ENCODE results near the gene CANT1.
A peak's percentile ranks its signal among the peaks of the same experiment; 100 is the strongest.

The CANT1 gene

GRCh38 chr17:78973196-78973595, 36.4 kb downstream of the CANT1 start:
- no peak for TF ChIP-seq EZH2phosphoT487 (IDR thresholded peaks at IDR 0.05; ENCODE audit: low read depth)
- TF ChIP-seq, protein P1, sequence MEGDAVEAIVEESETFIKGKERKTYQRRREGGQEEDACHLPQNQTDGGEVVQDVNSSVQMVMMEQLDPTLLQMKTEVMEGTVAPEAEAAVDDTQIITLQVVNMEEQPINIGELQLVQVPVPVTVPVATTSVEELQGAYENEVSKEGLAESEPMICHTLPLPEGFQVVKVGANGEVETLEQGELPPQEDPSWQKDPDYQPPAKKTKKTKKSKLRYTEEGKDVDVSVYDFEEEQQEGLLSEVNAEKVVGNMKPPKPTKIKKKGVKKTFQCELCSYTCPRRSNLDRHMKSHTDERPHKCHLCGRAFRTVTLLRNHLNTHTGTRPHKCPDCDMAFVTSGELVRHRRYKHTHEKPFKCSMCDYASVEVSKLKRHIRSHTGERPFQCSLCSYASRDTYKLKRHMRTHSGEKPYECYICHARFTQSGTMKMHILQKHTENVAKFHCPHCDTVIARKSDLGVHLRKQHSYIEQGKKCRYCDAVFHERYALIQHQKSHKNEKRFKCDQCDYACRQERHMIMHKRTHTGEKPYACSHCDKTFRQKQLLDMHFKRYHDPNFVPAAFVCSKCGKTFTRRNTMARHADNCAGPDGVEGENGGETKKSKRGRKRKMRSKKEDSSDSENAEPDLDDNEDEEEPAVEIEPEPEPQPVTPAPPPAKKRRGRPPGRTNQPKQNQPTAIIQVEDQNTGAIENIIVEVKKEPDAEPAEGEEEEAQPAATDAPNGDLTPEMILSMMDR (IDR thresholded peaks at IDR 0.05; ENCODE audit: low read depth, low read length): no peak
- no peaks in the 10 kb centered on the region for H3K9me3 ChIP-seq (ENCODE audit: insufficient read depth, low read length)
- H3K79me2 ChIP-seq (ENCODE audit: low read length): no peaks in the 10 kb centered on the region
- no peaks in the 10 kb centered on the region for H3K36me3 ChIP-seq (replicated peaks; ENCODE audit: low read depth, low read length)
- H4K20me1 ChIP-seq (ENCODE audit: insufficient read depth, low read length): no peaks in the 10 kb centered on the region
- H3K27me3 ChIP-seq (ENCODE audit: low read depth, low read length): no peaks in the 10 kb centered on the region
- peaks cover 13% of the 10 kb centered on the region for H3K4me1 ChIP-seq (ENCODE audit: low read length)
- no peak overlapping the region for H3K9ac ChIP-seq (ENCODE audit: low read length)
- H3K4me2 ChIP-seq (ENCODE audit: low read length): no peak overlapping the region
- no peak overlapping the region for H3K27ac ChIP-seq (ENCODE audit: low read length)
- no peak overlapping the region for H2AFZ ChIP-seq (ENCODE audit: low read depth, low read length)
- H3K4me3 ChIP-seq (ENCODE audit: low read length): no peak overlapping the region

- H2AFZ ChIP-seq (ENCODE audit: low read depth, low read length): no peak overlapping the region
- H3K4me1 ChIP-seq (ENCODE audit: low read length): peaks cover 13% of the 10 kb centered on the region
- no peaks in the 10 kb centered on the region for H3K9me3 ChIP-seq (ENCODE audit: insufficient read depth, low read length)
- no peak overlapping the region for H3K4me2 ChIP-seq (ENCODE audit: low read length)
- H3K36me3 ChIP-seq (replicated peaks; ENCODE audit: low read depth, low read length): no peaks in the 10 kb centered on the region
- H4K20me1 ChIP-seq (ENCODE audit: insufficient read depth, low read length): no peaks in the 10 kb centered on the region
- no peak overlapping the region for H3K9ac ChIP-seq (ENCODE audit: low read length)
- no peak overlapping the region for H3K27ac ChIP-seq (ENCODE audit: low read length)
- no peaks in the 10 kb centered on the region for H3K79me2 ChIP-seq (ENCODE audit: low read length)
- H3K4me3 ChIP-seq (ENCODE audit: low read length): no peak overlapping the region
- H3K27me3 ChIP-seq (ENCODE audit: low read depth, low read length): no peaks in the 10 kb centered on the region
- TF ChIP-seq EZH2phosphoT487 (IDR thresholded peaks at IDR 0.05; ENCODE audit: low read depth): no peak
- TF ChIP-seq, protein P1 (IDR thresholded peaks at IDR 0.05; ENCODE audit: low read depth, low read length): no peak
Observed at GRCh38 chr17:78972507-78973105, 37.0 kb downstream of the CANT1 start.

- 0 out of 2 replicates have a peak overlapping the region, but pooled peaks have one; percentile 69 for H2AFZ ChIP-seq (ENCODE audit: low read depth, low read length)
Observed at GRCh38 chr17:78971756-78972506, 37.6 kb downstream of the CANT1 start.

More at GRCh38 chr17:78971756-78972506, 37.6 kb downstream of the CANT1 start:
- H3K4me2 ChIP-seq (ENCODE audit: low read length): peak overlapping the region; percentile 64
- H3K9ac ChIP-seq (ENCODE audit: low read length): no peak overlapping the region
- no peaks in the 10 kb centered on the region for H4K20me1 ChIP-seq (ENCODE audit: insufficient read depth, low read length)
- no peaks in the 10 kb centered on the region for H3K79me2 ChIP-seq (ENCODE audit: low read length)
- H3K4me3 ChIP-seq (ENCODE audit: low read length): peak overlapping the region; percentile 49
- H3K36me3 ChIP-seq (replicated peaks; ENCODE audit: low read depth, low read length): no peaks in the 10 kb centered on the region
- peaks cover 10% of the 10 kb centered on the region for H3K4me1 ChIP-seq (ENCODE audit: low read length)
- no peaks in the 10 kb centered on the region for H3K9me3 ChIP-seq (ENCODE audit: insufficient read depth, low read length)
- H3K27ac ChIP-seq (ENCODE audit: low read length): no peak overlapping the region
- no peaks in the 10 kb centered on the region for H3K27me3 ChIP-seq (ENCODE audit: low read depth, low read length)
- TF ChIP-seq EZH2phosphoT487 (IDR thresholded peaks at IDR 0.05; ENCODE audit: low read depth): no peak
- TF ChIP-seq, protein P1 (IDR thresholded peaks at IDR 0.05; ENCODE audit: low read depth, low read length): no peak

Data from OCI-LY3 (cell line).